ENCODE data around the gene ZC3H12D. TPM values are rescaled to one million over a fixed set of nuclear protein-coding genes. Genes with fewer than 3 reads are reported as not detected.

ZC3H12D gene
- total and polyA plus RNA-seq, 9 of the 15 experiments (the other 6 are each of a cell fraction or from before 2014, with no cell fraction given) = 0.04 to 0.27 (median 0.05) TPM; not detected in 3

DNA sequence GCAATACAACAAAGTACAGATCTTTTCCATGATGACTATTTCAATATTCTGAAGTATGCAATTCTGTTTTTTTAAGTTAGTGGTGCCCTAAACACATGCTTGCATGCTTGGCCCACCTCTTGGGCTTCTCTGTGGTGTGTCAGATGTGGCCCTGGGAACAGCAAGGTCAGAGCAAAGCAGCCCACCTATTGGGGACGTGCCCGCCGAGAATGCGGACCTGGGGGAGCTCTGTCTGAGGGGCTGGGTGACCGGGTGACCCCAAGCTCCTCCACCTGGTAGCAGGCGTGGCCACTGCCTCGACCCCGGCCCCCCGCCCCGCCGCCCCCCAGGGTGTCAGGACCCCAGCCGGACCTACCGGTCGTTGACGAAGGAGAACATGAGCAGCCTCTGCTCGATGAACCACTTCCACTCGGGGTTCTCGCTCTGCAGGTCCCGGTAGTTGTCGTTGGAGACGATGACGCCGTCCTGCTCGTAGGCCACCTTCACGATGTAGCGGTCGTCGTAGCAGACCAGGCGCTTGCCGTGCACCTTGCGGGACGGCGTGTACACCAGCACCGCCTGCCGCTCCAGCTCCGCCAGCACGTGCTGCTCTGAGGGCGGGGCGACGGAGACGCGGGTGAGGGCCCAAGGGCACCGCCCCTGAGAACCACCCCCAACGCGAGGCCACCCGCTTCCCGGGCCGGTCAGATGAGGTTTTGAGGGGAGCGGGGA is 28.3 kb downstream of the ZC3H12D start (continued):
- TF ChIP-seq JUND (IDR thresholded peaks at IDR 0.05; ENCODE audit: borderline replicate concordance, low read depth, low read length) (0 out of 2 replicates have a peak, but pooled peaks have one; percentile 18), JUND (tag; IDR thresholded peaks at IDR 0.05; ENCODE audit: borderline replicate concordance, low read depth, low read length) (no peak), HNRNPLL (IDR thresholded peaks at IDR 0.05; ENCODE audit: low read depth, low read length, poor library complexity, severe bottlenecking) (peak; percentile 55), ZNF184 (CRISPR knock-in tag; IDR thresholded peaks at IDR 0.05) (no peak), FOXA3 (CRISPR knock-in tag; conservative IDR thresholded peaks at IDR 0.05 in 1 of 2, IDR thresholded peaks at IDR 0.05 in 1 of 2) (peak in 1 of 2 experiments; percentile 25; a peak in 1 of 4 replicates), CBX3 (IDR thresholded peaks at IDR 0.05; ENCODE audit: borderline replicate concordance in 1 of 2, low read length in 2 of 2) (peak in 1 of 2 experiments; percentile 76; a peak in 1 of 3 replicates), JUN (IDR thresholded peaks at IDR 0.05; ENCODE audit: borderline replicate concordance, low read depth, low read length) (peak; percentile 47; the same call in 1 of the 2 replicates), JUN (CRISPR knock-in tag; IDR thresholded peaks at IDR 0.05; ENCODE audit: borderline replicate concordance) (no peak)
- TF ChIP-seq, protein P1, sequence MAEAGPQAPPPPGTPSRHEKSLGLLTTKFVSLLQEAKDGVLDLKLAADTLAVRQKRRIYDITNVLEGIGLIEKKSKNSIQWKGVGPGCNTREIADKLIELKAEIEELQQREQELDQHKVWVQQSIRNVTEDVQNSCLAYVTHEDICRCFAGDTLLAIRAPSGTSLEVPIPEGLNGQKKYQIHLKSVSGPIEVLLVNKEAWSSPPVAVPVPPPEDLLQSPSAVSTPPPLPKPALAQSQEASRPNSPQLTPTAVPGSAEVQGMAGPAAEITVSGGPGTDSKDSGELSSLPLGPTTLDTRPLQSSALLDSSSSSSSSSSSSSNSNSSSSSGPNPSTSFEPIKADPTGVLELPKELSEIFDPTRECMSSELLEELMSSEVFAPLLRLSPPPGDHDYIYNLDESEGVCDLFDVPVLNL (CRISPR knock-in tag; IDR thresholded peaks at IDR 0.05; ENCODE audit: low read depth) = peak; percentile 54; the same call in 1 of the 2 replicates
- TF ChIP-seq, protein P2, sequence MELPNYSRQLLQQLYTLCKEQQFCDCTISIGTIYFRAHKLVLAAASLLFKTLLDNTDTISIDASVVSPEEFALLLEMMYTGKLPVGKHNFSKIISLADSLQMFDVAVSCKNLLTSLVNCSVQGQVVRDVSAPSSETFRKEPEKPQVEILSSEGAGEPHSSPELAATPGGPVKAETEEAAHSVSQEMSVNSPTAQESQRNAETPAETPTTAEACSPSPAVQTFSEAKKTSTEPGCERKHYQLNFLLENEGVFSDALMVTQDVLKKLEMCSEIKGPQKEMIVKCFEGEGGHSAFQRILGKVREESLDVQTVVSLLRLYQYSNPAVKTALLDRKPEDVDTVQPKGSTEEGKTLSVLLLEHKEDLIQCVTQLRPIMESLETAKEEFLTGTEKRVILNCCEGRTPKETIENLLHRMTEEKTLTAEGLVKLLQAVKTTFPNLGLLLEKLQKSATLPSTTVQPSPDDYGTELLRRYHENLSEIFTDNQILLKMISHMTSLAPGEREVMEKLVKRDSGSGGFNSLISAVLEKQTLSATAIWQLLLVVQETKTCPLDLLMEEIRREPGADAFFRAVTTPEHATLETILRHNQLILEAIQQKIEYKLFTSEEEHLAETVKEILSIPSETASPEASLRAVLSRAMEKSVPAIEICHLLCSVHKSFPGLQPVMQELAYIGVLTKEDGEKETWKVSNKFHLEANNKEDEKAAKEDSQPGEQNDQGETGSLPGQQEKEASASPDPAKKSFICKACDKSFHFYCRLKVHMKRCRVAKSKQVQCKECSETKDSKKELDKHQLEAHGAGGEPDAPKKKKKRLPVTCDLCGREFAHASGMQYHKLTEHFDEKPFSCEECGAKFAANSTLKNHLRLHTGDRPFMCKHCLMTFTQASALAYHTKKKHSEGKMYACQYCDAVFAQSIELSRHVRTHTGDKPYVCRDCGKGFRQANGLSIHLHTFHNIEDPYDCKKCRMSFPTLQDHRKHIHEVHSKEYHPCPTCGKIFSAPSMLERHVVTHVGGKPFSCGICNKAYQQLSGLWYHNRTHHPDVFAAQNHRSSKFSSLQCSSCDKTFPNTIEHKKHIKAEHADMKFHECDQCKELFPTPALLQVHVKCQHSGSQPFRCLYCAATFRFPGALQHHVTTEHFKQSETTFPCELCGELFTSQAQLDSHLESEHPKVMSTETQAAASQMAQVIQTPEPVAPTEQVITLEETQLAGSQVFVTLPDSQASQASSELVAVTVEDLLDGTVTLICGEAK (IDR thresholded peaks at IDR 0.05) = no peak
- TF ChIP-seq, protein P2 (CRISPR knock-in tag; IDR thresholded peaks at IDR 0.05) = peak; percentile 39; the same call in 1 of the 2 replicates
- TF ChIP-seq, protein P3, sequence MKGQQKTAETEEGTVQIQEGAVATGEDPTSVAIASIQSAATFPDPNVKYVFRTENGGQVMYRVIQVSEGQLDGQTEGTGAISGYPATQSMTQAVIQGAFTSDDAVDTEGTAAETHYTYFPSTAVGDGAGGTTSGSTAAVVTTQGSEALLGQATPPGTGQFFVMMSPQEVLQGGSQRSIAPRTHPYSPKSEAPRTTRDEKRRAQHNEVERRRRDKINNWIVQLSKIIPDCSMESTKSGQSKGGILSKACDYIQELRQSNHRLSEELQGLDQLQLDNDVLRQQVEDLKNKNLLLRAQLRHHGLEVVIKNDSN (CRISPR knock-in tag; IDR thresholded peaks at IDR 0.05) = peak; percentile 88
- TF ChIP-seq, protein P4, sequence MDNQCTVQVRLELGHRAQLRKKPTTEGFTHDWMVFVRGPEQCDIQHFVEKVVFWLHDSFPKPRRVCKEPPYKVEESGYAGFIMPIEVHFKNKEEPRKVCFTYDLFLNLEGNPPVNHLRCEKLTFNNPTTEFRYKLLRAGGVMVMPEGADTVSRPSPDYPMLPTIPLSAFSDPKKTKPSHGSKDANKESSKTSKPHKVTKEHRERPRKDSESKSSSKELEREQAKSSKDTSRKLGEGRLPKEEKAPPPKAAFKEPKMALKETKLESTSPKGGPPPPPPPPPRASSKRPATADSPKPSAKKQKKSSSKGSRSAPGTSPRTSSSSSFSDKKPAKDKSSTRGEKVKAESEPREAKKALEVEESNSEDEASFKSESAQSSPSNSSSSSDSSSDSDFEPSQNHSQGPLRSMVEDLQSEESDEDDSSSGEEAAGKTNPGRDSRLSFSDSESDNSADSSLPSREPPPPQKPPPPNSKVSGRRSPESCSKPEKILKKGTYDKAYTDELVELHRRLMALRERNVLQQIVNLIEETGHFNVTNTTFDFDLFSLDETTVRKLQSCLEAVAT (IDR thresholded peaks at IDR 0.05) = no peak

All from K562 (cell line).